ENCODE measurements around the gene GRID2.

GRID2 gene

GRCh38 chr4:93759506-93759905, 1455.7 kb downstream of the GRID2 start:
- no peak for DNase-seq (ENCODE audit: low spot score)
- in situ Hi-C loops (cut with MboI; ENCODE audit: low sequenced_read_pairs, unreplicated experiment) = no loop called here
- TF ChIP-seq CTCF (IDR thresholded peaks at IDR 0.05; ENCODE audit: borderline replicate concordance, control extremely low read depth, extremely low read depth, insufficient read depth, missing control alignments) = no peak

- in situ Hi-C loops (cut with MboI; ENCODE audit: low sequenced_read_pairs, unreplicated experiment) = loop anchor here (10.0 kb wide), 1 partner anchor 55 kb away; no protein-coding TSS in a partner anchor
- TF ChIP-seq CTCF (IDR thresholded peaks at IDR 0.05; ENCODE audit: borderline replicate concordance, control extremely low read depth, extremely low read depth, insufficient read depth, missing control alignments) = no peak
- no peak for DNase-seq (ENCODE audit: low spot score)
Measured at GRCh38 chr4:93760284-93760683, 1456.5 kb downstream of the GRID2 start.

- TF ChIP-seq CTCF (IDR thresholded peaks at IDR 0.05; ENCODE audit: borderline replicate concordance, control extremely low read depth, extremely low read depth, insufficient read depth, missing control alignments) = no peak
- DNase-seq (ENCODE audit: low spot score) = no peak
- in situ Hi-C loops (cut with MboI; ENCODE audit: low sequenced_read_pairs, unreplicated experiment) = loop anchor here (10.0 kb wide), 1 partner anchor 56 kb away; no protein-coding TSS in a partner anchor
Measured at GRCh38 chr4:93761286-93761685, 1457.5 kb downstream of the GRID2 start.

GRCh38 chr4:93764639-93765246, 1461.0 kb downstream of the GRID2 start:
- in situ Hi-C loops (cut with MboI; ENCODE audit: low sequenced_read_pairs, unreplicated experiment) = loop anchor here (10.0 kb wide), 1 partner anchor 60 kb away; no protein-coding TSS in a partner anchor
- peak; percentile 63 for TF ChIP-seq CTCF (IDR thresholded peaks at IDR 0.05; ENCODE audit: borderline replicate concordance, control extremely low read depth, extremely low read depth, insufficient read depth, missing control alignments)
- DNase-seq (ENCODE audit: low spot score) = peak; percentile 42

GRCh38 chr4:93767917-93768316, 1464.2 kb downstream of the GRID2 start:
- no peak for TF ChIP-seq CTCF (IDR thresholded peaks at IDR 0.05; ENCODE audit: borderline replicate concordance, control extremely low read depth, extremely low read depth, insufficient read depth, missing control alignments)
- in situ Hi-C loops (cut with MboI; ENCODE audit: low sequenced_read_pairs, unreplicated experiment) = loop anchor here (10.0 kb wide), 1 partner anchor 63 kb away; no protein-coding TSS in a partner anchor
- no peak for DNase-seq (ENCODE audit: low spot score)

GRCh38 chr4:93770201-93770600, 1466.4 kb downstream of the GRID2 start:
- no peak for TF ChIP-seq CTCF (IDR thresholded peaks at IDR 0.05; ENCODE audit: borderline replicate concordance, control extremely low read depth, extremely low read depth, insufficient read depth, missing control alignments)
- no peak for DNase-seq (ENCODE audit: low spot score)
- in situ Hi-C loops (cut with MboI; ENCODE audit: low sequenced_read_pairs, unreplicated experiment) = no loop called here
